HG03159 (cell line): Measurements from ENCODE around the gene SH3TC2.

Experiments
- ATAC-seq: cut with Tn5 transposase; IDR thresholded peaks from one replicate; pipeline ENCODE4 v1.9.1; 2021; ENCODE audit warnings: mild to moderate bottlenecking, moderate library complexity; ENCODE audit not compliant: unreplicated experiment

SH3TC2 gene

DNA sequence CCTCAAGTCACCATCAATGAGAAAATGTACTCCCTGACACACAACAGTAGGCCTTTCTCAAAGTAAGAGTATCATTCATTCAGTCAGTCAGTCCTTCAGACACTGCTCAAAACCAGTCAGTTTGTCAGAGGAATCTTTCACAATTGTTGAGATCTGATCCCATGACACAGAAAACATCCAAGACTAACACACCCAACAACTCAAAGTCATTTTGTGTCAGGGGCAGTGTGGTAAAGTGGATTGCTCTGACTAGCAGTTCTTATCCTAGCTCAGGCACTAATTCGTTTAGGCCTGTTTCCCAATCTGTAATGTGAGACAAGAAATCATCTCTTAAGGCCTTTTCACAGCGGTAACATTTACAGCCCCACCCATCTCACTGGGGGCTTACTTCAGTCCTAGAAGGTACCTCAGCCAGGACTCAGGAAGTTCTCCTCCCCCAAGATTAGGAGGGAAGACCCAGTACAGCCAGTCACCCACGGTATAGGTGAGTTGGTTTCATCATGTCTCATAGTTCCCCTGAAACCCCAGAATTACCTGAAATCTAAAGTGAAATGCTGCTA lies 31.9 kb downstream of the SH3TC2 start:
- ATAC-seq = no peak

GRCh38 chr5:149030392-149030791 lies 32.5 kb downstream of the SH3TC2 start:
- ATAC-seq = no peak

- ATAC-seq = no peak
Observed at GRCh38 chr5:149028984-149029383, 33.9 kb downstream of the SH3TC2 start.

- no peak for ATAC-seq
Observed at GRCh38 chr5:149028161-149028560, 34.7 kb downstream of the SH3TC2 start.

- no peak for ATAC-seq
Observed at GRCh38 chr5:149027636-149028035, 35.2 kb downstream of the SH3TC2 start.

- no peak for ATAC-seq
Observed at GRCh38 chr5:149024943-149025342, 37.9 kb downstream of the SH3TC2 start.

DNA sequence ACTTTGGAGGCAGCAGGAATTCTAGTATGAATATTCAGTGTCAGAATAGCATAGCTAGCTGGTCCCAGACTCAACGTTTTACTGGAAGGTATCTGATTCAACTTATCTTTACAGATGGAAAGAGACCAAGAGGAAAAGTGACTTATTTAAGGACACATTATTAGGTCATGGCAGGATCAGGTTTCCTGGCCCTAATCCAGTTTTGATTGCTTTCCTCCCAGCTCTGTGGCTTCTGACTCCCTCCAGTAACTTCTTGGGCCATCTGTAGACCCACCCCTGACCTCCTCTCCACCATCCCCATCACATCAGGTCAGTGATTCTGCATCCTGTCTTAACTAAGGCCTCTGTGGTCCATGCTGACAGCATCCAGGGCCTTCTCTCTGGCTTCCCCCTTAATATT lies 38.4 kb downstream of the SH3TC2 start:
- ATAC-seq = no peak

DNA sequence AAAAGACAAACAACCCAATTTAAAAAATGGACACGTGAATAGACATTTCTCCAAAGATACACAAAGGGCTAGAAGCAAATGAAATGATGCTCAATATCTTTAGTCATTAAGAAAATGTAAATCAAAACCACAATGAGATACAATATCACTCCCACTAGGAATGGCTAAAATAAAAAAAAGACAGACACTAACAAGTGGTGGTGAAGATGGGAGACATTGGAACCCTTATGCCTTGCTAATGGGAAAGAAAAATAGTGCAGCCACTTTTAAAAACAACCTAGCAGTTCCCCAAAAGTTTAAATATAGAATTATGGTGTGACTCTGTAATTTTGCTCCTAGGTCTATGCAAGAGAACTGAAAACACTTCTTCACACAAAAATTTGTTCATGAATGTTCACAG lies 40.7 kb downstream of the SH3TC2 start:
- no peak for ATAC-seq

GRCh38 chr5:149019679-149020078 lies 43.2 kb downstream of the SH3TC2 start:
- ATAC-seq = no peak

DNA sequence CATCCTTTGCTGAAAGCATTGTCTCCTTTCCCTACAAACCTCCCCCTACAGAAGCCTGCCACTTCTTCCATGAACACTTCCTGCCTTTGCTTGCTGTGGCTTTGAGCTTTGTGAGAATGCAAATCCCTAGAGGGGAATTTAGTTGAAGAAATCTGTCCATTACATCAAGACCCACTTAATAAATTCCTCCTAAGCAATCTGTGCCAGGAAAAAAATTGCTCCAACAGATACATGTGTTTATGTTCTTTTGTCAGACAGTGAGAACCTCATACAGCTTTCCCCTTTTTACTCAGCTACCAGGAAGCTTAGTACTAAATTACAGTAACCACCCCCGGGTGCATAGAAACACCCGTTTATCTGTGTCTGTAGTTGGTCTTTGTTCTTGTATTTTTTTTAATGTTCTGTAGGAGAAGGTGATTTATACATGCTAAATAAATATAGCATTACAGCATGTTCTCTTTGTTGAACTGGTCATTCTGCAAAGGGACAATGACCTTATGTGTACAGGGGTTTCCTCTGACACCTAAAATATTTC lies 43.9 kb downstream of the SH3TC2 start:
- no peak for ATAC-seq

- ATAC-seq = no peak
Observed at GRCh38 chr5:149017636-149018035, 45.2 kb downstream of the SH3TC2 start.

GRCh38 chr5:149015561-149015960 lies 47.3 kb downstream of the SH3TC2 start:
- no peak for ATAC-seq

DNA sequence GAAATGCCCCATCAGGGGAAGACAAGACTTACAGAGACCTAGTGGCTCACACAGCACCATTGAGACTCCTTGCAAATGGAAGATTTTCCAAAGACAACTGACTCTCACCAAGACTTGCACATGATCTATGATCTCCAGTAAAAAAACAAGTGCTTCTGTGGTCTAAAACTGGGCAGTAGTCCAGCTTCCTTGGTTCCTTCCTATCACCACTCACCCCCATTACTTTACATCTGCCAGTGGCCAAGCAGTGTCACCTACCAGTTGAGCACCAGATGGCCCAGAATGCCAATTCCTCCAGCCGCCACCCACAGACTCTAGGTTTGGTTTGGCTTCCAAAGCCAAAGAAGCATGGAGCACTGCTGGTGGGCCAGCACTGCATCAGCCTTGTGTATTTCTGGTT lies 47.7 kb downstream of the SH3TC2 start:
- no peak for ATAC-seq

- ATAC-seq = no peak
Observed at GRCh38 chr5:149014571-149015031, 48.3 kb downstream of the SH3TC2 start.

GRCh38 chr5:149013796-149014195 lies 49.1 kb downstream of the SH3TC2 start:
- no peak for ATAC-seq

GRCh38 chr5:149012350-149012749 lies 50.5 kb downstream of the SH3TC2 start:
- ATAC-seq = no peak

DNA sequence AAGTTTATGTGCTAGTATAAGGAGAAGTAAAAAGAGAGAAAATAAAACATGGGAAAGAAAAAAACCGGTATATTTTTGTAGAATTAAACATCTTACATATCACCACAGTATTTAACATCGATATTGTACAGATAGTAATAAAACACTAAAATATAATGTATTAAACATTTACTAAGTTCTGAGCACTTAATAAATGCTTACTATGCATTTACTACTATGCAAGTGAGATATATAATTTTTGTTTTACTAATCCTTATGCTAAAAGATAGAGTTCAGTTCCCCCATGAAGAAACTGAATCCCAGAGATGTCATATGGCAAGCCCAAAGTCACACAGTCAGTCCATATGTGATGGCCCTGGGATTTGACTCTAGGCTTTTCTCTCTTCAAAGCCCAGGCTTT lies 51.1 kb downstream of the SH3TC2 start:
- ATAC-seq = no peak

DNA sequence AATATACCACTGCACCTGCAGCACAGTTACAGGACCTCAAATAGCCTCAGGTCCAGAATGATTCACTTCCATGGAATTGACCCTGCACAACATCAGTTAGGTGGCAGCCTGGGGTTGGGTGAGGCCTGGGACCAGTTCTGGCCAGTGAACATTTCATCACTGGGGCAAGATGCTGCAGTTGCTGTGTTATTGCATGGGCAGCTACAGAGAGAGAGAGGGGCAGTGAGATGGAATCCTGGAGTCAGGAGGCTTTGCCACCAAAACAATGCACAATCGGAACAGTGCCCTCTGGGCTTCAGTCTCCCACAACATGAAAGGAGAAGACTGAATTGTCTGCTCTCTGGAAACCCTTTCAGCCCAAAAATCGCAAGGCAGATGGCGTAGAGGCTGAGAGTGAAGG lies 51.8 kb downstream of the SH3TC2 start:
- ATAC-seq = no peak

DNA sequence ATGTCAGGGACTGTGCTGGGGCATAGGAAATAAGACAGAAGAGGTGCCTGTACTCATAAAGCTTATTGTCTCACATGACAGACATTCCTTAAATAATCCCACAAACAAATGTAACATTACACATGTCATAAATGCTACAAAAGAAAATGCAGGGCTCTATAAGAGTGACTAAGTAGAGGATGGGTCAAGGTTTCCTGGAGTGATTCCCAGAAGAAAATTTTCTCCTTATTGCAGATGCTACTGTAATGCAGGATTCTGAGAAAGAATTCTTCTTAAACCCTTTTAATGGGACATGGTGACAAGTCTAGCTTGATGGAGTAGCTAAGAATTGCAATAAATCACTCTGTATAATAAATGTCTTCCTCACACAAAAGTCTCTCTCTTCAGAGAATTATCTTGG lies 55.7 kb downstream of the SH3TC2 start:
- ATAC-seq = no peak

DNA sequence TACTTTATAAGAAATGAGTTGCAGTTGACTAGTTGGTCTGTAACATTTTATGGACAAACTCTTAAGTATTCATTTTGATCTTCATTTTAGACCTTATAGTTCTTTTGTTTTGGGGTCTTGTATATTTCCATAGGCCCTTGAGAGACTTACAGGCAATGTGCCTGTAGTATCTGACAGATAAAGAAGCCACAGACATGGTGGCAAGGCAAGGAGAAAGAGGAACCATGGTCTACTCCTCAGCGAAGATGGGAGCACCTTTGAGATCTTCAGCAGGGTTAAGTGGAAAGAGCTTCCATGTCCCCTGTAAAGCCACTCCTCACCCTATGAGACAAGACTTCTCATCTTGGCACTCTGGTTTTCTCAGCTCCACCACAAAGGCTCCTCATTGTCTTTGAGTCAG lies 56.4 kb downstream of the SH3TC2 start:
- ATAC-seq = no peak

DNA sequence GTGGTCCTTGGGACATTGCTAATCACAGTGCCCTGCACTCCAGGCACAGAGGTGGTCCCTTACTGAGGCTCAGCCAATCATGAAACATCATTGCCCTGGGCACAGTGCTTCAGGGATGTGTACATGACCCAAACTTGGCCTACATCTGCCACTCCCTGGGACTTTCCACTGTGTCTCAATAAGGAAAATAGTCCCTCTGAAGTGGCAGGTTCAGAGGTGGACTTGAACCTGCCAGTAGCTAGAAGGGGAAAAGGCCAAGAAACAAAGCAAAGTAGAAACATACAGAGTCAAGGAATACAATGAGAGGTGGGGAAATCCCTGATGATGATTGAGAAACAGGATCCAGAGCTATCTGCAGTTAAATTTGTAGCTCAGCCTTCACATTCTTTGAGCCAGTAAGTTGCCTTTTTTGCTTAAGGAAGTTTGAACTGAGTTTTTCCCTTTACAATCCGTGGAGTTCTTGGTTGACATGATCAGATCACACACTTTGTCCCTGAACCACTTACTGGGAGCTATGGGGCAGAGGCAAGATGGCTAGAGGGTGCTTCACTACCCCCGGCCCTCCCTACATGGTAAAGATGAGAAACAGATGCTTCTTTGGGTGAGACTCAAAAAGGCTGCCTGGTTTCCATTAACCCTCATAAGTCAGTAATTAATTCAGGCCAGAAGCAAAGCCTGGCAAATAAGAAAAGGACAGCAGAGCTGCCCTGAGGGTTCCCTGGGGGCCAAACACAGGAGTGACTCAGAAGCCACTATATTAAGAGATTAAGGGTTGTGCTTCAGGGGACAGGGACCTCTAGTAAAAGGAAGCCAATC lies 57.6 kb downstream of the SH3TC2 start:
- no peak for ATAC-seq

DNA sequence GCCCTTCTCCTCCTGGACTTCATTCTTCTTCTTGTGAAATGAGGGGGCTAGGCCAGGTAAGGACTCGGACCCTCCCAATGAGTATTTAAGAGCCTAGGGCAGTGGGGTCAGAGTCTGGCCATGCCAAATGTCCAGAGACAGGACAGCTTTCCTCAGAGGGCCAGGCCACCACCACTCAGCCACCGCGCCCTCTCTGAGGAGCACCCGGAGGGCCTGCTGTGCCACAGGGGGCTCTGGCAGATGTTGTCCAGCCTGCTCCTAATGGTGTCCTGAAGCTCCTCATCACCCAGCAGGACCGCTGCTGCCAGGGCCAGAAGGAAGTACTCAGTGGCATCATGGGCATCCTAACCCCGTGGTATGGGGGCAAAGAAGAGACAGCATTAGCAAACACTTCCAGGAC lies 58.3 kb downstream of the SH3TC2 start:
- no peak for ATAC-seq
